HUES48 (cell line): ENCODE data around the gene SRGAP3.

Source experiments
- H3K27ac ChIP-seq: one replicate; pipeline ENCODE4 v1.7.0; 2013; ENCODE audit warnings: low read depth, low read length, inconsistent platforms
- H3K27me3 ChIP-seq: 2 replicates; pipeline ENCODE4 v1.6.1; 2013; ENCODE audit warnings: mild to moderate bottlenecking, low read length; ENCODE audit not compliant: control insufficient read depth, insufficient read depth
- H3K36me3 ChIP-seq: 2 replicates; pipeline ENCODE4 v1.6.1; 2013; ENCODE audit warnings: low read length; ENCODE audit not compliant: control insufficient read depth, insufficient read depth
- H3K4me1 ChIP-seq: 2 replicates; pipeline ENCODE4 v1.6.1; 2013; ENCODE audit warnings: mild to moderate bottlenecking, low read length; ENCODE audit not compliant: control insufficient read depth, insufficient read depth
- H3K4me3 ChIP-seq: 2 replicates; pipeline ENCODE4 v1.5.1; 2013; ENCODE audit warnings: mild to moderate bottlenecking, low read depth, low read length
- H3K9ac ChIP-seq: 2 replicates; pipeline ENCODE4 v1.6.1; 2013; ENCODE audit warnings: mild to moderate bottlenecking, low read depth, low read length, moderate library complexity
- H3K9me3 ChIP-seq: 2 replicates; pipeline ENCODE4 v1.6.1; 2013; ENCODE audit warnings: low read length; ENCODE audit not compliant: control insufficient read depth, insufficient read depth

SRGAP3 gene

DNA sequence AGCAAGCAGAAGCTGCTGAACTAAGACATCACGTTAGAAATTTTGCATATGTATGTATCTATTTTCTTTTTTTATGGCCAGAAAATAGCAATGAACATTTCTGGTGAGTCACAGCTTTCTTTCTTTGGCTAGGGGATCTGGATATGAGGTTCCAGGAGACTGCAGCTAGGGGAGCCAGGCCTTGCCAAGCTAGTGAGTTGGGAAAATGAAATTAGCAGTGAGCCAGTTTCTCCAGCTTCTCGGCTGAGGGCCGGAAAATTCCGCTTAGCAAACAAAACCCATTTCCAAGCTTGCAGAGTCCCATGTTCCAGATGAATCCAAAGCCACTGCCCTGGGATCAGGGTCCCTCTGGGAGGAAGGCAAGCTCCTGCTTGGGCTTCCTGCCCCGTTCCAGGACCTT lies 137.6 kb downstream of the SRGAP3 start:
- no peak overlapping the region for H3K4me3 ChIP-seq
- H3K4me1 ChIP-seq = no peaks in the 10 kb centered on the region
- H3K9ac ChIP-seq = no peak overlapping the region
- H3K27me3 ChIP-seq = no peaks in the 10 kb centered on the region
- H3K9me3 ChIP-seq = no peaks in the 10 kb centered on the region
- no peaks in the 10 kb centered on the region for H3K36me3 ChIP-seq
- H3K27ac ChIP-seq = no peak overlapping the region

- H3K36me3 ChIP-seq = no peaks in the 10 kb centered on the region
- H3K9ac ChIP-seq = no peak overlapping the region
- no peaks in the 10 kb centered on the region for H3K27me3 ChIP-seq
- H3K4me1 ChIP-seq = no peaks in the 10 kb centered on the region
- no peaks in the 10 kb centered on the region for H3K9me3 ChIP-seq
- no peak overlapping the region for H3K27ac ChIP-seq
- no peak overlapping the region for H3K4me3 ChIP-seq
Observed at GRCh38 chr3:9111417-9111816, 138.0 kb downstream of the SRGAP3 start.

- no peak overlapping the region for H3K27ac ChIP-seq
- H3K9ac ChIP-seq = no peak overlapping the region
- no peaks in the 10 kb centered on the region for H3K27me3 ChIP-seq
- 0 out of 2 replicates have a peak, but pooled peaks cover under 1% of the 10 kb centered on the region for H3K4me1 ChIP-seq
- H3K36me3 ChIP-seq = no peaks in the 10 kb centered on the region
- no peak overlapping the region for H3K4me3 ChIP-seq
- no peaks in the 10 kb centered on the region for H3K9me3 ChIP-seq
Observed at GRCh38 chr3:9110802-9111201, 138.6 kb downstream of the SRGAP3 start.

GRCh38 chr3:9110316-9110715 lies 139.1 kb downstream of the SRGAP3 start:
- no peak overlapping the region for H3K27ac ChIP-seq
- no peak overlapping the region for H3K9ac ChIP-seq
- H3K27me3 ChIP-seq = no peaks in the 10 kb centered on the region
- 0 out of 2 replicates have a peak, but pooled peaks cover 4% of the 10 kb centered on the region for H3K4me1 ChIP-seq
- H3K36me3 ChIP-seq = no peaks in the 10 kb centered on the region
- no peak overlapping the region for H3K4me3 ChIP-seq
- H3K9me3 ChIP-seq = no peaks in the 10 kb centered on the region

DNA sequence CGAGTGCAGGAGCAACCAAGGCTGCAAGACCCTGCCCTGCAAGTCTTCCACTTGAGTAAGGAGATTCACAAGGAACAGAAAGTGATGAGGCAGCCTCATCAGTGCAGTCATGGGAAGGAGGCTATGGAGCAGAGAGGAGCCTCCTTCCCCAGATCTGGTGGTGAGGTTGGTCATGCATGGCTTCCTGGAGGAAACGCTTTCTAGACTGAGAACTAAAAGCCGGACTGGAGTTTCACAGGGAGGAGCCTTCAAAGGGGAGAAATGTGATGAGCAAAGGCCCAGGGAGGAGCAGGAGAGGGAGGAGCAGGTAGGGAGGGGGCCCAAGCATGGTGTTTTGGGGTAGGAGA lies 139.9 kb downstream of the SRGAP3 start:
- H3K9me3 ChIP-seq = no peaks in the 10 kb centered on the region
- 0 out of 2 replicates have a peak, but pooled peaks cover 6% of the 10 kb centered on the region for H3K4me1 ChIP-seq
- no peak overlapping the region for H3K27ac ChIP-seq

DNA sequence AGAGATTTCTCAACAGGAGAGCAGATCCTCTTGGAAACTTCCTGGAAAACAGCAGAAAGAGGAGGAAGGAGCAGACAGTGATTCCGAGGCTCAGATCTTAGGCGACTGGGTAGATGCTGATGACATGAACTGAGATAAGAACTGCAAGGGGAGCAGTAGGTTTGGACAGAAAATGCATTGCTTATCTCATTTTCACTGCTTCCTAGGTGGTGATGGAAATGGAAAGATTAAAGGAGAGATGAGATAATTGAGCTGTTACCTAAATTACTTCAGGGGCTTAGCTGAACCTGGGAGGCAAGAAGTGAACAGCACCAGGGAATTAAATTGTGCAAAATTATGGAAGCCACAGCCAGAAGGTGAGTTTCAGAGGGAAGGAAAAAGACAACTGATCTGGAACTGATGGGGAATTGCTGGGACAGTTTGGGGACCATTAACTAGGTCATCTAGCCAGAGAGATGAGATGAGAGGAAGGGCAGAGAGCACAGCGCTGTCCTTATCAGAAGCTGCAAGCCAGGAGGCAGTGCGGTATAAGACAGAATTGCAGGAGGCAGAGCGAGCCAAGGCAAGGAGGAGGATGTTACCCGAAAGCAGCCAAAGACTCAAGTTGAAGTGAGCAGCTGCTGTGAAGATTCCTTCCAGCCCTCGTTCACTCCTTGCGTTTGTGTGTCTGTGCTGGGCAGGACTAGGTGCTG lies 140.4 kb downstream of the SRGAP3 start:
- no peak overlapping the region for H3K9ac ChIP-seq
- 0 out of 2 replicates have a peak, but pooled peaks cover 6% of the 10 kb centered on the region for H3K4me1 ChIP-seq
- no peak overlapping the region for H3K27ac ChIP-seq
- H3K27me3 ChIP-seq = no peaks in the 10 kb centered on the region
- H3K9me3 ChIP-seq = no peaks in the 10 kb centered on the region
- H3K36me3 ChIP-seq = no peaks in the 10 kb centered on the region
- H3K4me3 ChIP-seq = no peak overlapping the region

More for the DNA sequence above, 139.9 kb downstream of the SRGAP3 start:
- no peak overlapping the region for H3K4me3 ChIP-seq
- H3K9ac ChIP-seq = no peak overlapping the region
- no peaks in the 10 kb centered on the region for H3K36me3 ChIP-seq
- no peaks in the 10 kb centered on the region for H3K27me3 ChIP-seq

GRCh38 chr3:9107738-9108137 lies 141.7 kb downstream of the SRGAP3 start:
- Histone ChIP-seq H3K9ac (no peak overlapping the region), H3K9me3 (no peaks in the 10 kb centered on the region), H3K4me1 (peaks cover 12% of the 10 kb centered on the region), H3K4me3 (no peak overlapping the region), H3K27ac (no peak overlapping the region), H3K36me3 (no peaks in the 10 kb centered on the region), H3K27me3 (no peaks in the 10 kb centered on the region)

DNA sequence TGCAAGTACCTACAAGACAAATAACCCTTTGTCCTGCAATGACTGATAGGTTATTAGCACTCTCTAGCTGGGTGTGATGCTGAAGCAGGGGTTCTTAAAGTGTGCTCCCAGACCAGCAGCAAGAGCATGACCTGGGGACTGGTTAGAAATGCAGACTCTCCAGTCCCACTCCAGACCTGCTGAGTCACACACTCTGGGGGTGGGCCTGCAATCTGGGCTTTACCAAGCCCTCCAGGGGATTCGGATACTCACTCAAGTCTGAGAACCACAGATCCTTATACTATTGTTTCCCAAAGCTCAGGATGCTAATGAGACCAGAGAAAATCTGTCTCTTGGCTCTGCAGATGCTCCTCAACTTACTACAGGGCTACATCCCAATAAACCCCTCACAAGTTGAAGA lies 144.0 kb downstream of the SRGAP3 start:
- no peaks in the 10 kb centered on the region for H3K9me3 ChIP-seq
- H3K27ac ChIP-seq = no peak overlapping the region
- peaks cover 21% of the 10 kb centered on the region for H3K4me1 ChIP-seq

DNA sequence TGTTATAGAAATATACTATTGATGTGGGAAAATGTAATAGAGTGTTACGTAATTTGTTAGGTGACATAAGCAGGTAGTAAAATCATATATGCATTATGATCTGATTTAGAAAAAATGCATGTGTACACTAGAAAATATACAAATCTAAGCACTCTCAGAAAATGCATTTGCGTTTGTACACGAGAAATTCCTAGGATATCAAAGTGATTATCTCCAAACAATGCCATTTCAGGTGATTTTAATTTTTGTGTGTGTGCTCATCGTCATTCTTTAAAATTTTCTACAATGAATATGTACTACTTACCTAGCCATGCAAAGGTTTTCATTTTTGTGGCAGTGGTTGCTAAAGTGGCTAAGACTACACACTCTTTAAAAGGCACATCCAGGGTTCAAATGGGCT lies 145.3 kb downstream of the SRGAP3 start:
- Histone ChIP-seq H3K9ac (no peak overlapping the region), H3K36me3 (no peaks in the 10 kb centered on the region), H3K27ac (no peak overlapping the region), H3K27me3 (no peaks in the 10 kb centered on the region), H3K9me3 (no peaks in the 10 kb centered on the region), H3K4me3 (no peak overlapping the region), H3K4me1 (peaks cover 21% of the 10 kb centered on the region)

More for the DNA sequence above, 144.0 kb downstream of the SRGAP3 start:
- Histone ChIP-seq H3K4me3 (no peak overlapping the region), H3K27me3 (no peaks in the 10 kb centered on the region), H3K9ac (no peak overlapping the region), H3K36me3 (no peaks in the 10 kb centered on the region)

- Histone ChIP-seq H3K27me3 (no peaks in the 10 kb centered on the region), H3K4me1 (peaks cover 21% of the 10 kb centered on the region), H3K9ac (peak overlapping the region; percentile 33), H3K4me3 (no peak overlapping the region), H3K9me3 (no peaks in the 10 kb centered on the region), H3K36me3 (no peaks in the 10 kb centered on the region), H3K27ac (peak overlapping the region; percentile 84)
Observed at GRCh38 chr3:9102240-9102981, 147.0 kb downstream of the SRGAP3 start.

GRCh38 chr3:9101286-9101685 lies 148.2 kb downstream of the SRGAP3 start:
- Histone ChIP-seq H3K4me1 (peaks cover 21% of the 10 kb centered on the region), H3K9ac (no peak overlapping the region), H3K36me3 (no peaks in the 10 kb centered on the region), H3K27ac (no peak overlapping the region), H3K27me3 (no peaks in the 10 kb centered on the region), H3K9me3 (no peaks in the 10 kb centered on the region), H3K4me3 (no peak overlapping the region)
